NCI-H2029 (cell line): ENCODE data around the gene SPTBN5.

Experiments used
- DNase-seq: peaks from one replicate; lab custom pipeline; 2025; lab: John Stamatoyannopoulos, UW

SPTBN5 gene

DNA sequence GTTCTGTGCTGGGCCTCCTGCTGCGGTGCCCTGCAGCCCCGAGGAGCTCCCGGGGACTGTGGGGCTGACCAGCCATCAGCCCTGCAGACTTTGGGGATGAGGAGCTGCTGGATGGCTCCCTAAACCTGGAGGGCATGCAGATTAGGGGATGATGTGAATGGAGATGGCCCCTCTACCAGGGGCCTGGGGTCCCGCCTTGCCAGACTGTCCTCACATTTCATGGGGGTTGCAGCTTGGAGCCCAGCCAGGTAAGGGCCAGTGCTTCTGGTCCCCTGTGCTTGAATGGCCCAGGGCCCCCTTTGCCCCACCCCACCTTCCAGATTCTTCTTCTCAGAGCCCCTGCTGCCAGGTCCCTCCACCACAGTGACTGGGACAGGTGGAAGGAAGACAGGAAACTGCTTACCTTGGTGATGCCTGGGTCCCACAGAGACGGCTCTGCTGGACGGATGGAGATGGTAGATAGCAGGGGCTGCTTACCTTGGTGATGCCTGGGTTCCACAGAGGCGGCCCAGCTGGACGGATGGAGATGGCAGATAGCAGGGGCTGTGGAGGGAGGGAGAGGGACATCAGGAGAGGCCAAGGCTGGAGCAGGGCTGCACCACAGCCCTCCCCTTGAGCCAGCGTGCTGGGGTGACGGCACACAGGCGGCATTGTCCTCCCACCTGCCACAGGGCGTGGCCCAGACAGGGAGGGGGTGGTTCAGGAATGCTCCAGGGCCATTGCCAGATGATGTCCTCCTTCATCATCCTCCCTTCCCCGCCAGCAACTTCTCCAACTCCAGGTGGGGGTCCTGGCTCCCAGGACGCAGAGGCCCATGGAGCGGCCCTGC lies at the start of gene SPTBN5:
TSS of gene SPTBN5 (minus strand) at position 632 of the 829 bp plus-strand sequence. CDS start at position 76, 556 bp downstream.
- no peak for DNase-seq

DNA sequence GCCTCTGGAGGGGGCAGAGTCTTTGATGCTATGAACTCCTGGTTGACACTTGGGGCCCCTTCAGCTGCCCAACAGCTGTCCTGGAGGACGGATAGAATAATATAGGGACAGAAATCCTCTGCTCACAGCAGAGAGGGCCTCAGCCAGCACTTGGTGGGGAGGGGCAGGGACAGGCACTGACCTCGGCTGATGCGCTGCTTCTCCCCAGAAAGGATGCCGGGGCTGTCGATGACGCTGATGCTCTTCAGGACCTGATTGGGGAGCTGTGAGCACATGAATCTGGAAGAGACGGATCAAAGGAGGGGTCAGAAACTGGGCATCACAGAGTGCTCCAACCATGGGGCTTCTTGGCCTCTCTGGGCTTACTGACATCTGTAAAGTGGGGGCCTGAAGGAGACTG lies 49.0 kb upstream of the SPTBN5 start:
- DNase-seq, result no peak

DNA sequence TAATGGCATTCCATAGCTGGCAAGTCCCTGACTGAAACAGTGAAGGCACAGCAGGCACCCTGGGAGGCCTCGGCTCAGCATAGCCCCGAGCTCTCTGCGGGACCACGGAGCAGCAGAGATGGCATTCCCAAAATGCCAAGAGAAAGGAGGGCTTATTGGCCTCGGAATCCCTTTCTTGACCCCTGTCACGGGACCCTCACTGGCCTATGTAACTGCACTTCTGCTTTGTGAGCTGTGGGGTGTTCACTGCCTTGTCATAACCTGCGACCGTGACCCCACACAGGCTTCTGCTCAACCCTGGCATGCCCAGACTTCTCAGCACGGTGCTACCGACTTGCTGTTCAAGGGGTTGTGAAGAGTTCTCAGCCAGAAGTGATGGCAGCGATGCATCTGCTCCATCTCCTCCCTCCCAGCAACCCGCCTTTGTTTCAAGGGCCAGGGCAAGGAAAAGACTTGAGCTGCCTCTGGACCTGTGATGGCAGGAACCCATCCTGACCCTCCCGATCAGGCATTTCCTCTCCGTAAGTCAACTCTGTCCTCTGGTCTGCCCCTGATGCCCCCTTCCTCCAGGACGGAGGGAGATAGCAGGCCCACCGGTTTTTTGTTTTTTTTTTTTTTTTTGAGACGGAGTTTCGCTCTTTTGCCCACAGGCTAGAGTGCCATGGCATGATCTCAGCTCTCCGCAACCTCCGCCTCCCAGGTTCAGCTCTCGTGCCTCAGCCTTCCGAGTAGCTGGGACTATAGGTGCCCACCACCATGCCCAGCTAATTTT lies 48.0 kb upstream of the SPTBN5 start:
- no peak for DNase-seq

DNA sequence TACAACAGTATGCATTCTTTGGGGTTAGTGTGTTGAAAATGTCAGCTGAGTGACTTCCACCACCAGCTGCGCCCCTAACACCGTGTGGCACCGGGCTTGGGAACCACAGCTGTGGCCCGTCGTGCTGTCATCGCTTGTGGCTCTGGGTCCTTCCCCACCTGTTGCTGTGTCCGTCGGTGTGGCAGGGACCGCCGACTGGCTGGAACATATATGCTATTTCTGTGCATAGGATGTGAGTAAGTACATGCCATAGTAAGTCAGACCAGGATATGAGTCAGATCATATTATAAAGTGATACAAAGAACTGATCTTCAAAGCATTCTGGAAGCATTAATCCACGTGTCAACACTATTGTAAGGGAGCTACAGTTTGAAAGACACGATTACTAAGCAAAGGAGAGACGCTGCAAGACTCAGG lies 46.6 kb upstream of the SPTBN5 start:
- DNase-seq, result no peak

DNA sequence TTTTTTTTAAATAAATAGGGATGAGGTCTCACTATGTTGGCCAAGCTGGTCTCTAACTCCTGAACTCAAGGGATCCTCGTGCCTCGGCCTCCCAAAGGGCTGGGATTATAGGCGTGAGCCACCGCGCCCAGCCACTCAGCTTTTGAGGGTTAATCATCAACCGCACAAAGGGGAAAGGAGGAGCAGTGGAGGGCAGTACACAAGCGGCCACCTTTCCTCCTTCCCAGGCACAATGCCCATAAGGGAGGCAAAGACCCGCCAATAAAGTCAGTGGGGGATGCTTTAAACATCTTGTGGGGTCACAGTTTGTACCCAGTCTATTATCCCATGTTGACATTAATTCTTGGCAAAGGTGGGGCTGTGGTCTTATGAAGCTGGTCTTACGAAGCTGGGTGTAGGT lies 46.1 kb upstream of the SPTBN5 start:
- no peak for DNase-seq

DNA sequence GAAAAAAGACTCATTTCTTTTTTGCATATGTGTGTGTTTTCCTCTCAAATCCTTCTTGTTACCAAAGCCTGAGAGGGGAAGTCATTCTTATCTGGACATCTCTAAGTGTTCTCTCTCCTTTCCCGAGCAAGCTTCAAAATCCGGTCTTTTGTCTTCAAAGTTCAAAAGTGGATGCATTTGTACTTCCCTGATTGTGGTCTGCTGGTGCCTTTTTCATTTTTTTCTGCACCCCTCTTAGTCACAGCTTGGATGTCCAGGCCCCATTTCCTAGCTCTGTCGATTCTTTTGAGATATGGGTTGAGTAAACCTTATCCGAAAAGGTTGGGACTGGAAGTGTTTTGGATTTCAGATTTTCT lies 43.7 kb upstream of the SPTBN5 start:
- DNase-seq, result no peak

DNA sequence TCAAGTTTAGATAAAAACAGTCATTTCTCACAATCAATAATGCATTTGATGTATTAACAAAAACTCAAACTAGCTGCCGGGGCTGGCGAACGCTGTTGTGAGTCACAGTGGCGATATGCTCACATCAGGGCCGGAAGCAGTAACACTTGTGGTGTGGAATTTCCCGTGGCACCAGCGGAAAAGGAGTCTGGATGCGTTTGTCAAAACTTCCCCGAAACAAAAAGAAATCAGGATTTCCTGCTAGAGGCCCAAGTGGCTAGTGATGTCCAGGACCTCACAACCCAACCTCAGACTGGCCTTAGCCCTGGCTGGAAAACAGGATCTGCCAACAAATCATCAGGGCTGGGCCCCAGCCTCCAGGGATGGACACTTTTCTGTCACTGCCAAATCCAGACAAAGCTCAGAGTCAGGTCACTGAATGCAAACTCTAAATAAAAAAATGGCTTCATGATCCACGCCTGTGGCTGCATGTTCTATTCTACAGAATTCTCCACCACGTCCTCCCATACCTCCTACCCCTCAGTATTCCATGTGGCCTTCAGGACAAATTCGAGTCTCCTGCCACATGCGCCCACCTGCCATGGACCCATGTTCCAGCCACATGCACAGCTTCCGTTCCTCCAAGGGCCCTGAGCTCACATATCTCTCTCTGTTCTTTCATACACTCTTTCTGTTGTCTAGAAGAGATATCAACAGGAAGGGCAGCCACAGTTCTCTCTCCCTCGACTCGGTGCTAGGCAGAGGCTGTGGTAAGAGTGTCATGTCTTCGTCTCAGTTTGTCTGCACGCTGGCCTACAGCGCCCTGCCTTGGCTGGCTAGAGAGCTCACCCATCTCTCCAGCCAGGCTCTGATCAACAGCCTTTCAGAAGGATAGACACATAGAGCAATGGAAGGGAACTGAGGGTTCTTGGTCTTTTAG lies 43.1 kb upstream of the SPTBN5 start:
- DNase-seq, result no peak

DNA sequence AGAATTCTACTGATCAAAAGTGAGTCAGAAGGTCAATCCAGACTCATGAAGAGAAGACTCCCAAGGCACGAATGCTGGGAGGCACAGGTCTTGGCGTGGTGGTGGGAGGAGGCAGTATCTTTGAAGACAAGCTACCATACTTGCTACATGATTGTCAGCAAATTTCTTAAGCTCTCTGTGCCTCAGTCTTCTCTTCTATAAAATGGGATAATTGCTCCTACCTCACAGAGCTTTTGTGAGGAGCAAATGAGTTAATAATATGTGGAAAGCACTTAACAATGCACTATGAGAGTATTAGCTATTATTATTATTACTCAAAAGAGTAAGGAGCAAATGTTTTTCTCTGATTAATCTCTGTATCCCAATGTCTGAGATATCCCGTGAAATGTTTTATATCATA lies 42.3 kb upstream of the SPTBN5 start:
- no peak for DNase-seq

DNA sequence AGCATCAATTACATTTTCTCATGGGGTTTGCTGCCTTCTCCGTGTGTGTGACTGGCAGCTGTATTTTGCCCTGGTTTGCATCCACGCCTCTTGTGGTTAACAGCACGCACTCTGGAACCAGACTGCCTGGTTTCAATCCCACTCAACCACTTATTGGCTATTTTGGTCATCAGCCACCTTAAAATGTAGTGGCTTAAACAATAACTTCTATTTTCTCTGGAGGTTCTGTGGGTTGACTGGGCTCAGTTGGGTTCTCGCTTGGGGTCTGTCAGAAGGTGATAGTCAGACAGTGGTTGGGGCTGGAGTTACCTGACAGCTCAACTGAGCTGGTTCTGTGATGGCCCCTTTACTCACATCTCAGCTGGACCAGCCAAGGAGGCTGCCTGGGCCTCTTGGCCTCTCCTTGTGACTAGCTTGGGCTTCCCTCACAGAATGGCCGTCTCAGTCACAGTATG lies 41.7 kb upstream of the SPTBN5 start:
- no peak for DNase-seq

DNA sequence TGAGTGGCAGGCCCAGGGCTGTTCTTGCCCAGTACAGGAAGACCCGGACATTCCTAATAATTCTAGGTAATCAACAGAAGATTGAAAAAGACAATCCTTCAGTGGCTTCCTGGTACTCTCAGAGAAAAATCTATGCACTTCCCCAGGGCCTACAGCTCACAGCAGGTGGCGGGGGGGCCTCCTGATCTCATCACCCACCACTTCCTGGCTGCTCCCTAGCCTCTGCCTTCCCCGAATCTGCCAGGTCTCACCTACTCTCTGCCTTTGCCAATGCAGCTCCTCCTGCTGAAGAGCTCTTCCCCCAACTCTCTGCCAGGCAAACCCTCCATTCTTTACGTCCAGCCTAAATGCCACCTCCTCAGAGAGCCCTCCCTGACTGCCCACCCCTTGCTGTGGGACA lies 41.0 kb upstream of the SPTBN5 start:
- no peak for DNase-seq

DNA sequence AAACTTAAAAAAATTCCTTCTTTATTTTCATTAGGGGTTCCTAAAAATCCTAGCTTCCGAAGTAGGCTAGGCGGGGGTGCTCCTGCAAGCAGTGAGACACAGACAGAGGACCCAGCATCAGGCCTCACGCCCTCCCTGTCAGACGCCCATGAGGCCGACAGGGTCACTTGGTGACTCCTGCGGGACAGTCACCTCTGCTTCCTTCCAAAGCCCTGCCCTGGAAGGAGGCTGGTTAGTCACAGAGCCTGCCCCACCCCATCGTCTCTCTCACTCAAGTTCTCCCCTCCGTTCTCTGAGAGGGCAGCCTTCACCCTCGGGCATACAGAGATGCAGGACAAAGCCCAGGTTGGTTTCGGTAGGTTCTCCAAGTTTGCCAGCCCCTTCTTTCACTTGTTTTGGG lies 39.9 kb upstream of the SPTBN5 start:
- no peak for DNase-seq

DNA sequence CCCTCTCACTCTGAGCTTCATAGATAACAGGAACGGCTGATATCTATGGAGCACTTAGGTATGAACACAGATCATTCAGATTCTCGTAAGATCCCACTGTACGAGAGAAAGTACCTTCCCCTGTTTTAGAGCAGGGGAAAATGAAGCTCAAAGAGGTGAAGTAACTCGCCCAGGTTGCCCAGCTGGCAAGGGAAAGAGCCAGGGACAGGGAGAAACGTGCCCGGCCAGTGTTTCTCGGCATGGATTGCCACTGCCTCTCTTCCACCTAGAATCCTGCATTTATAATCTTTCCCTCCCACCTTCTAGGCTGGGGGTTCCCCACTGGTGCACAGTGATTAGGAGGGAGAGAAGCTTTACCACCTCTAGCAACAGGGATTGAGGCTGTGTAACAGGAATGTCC lies 39.5 kb upstream of the SPTBN5 start:
- DNase-seq, result no peak

DNA sequence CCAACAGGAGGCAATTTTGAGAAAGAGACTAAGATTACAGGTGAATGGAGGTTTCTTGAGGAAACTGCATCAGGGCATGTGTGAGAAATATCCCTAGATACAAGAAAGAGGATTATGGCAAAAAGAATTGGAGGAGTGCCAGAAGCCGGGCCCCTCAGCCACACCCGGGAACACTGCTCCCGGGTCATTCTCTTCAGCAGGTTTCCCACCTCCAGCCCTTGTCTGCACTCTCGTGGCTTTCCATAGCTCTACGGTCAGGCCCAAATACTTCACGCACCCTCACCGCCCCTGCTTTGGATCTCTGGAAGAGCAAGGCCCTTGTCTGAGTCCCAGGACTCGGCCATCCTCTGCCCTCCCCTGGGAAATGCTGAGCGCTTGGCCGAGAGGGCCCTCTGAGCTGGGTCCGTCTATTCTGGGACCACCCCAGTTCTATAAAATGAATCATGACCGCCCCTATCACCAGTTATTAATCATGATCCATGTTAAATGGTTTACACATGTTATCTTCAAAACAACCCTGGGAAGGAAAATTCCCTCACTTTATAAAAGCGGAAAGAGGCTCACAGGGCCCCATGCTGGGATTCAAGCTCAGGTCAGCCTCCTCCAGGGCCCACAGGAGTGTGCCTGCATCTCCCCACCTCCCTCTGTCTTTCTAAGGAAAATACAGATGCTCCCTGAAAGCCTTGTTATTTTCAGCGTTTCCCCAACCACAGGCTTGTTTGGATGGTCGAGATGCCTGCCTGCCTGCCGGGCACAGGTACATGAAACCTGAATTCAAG lies 38.8 kb upstream of the SPTBN5 start:
- no peak for DNase-seq

DNA sequence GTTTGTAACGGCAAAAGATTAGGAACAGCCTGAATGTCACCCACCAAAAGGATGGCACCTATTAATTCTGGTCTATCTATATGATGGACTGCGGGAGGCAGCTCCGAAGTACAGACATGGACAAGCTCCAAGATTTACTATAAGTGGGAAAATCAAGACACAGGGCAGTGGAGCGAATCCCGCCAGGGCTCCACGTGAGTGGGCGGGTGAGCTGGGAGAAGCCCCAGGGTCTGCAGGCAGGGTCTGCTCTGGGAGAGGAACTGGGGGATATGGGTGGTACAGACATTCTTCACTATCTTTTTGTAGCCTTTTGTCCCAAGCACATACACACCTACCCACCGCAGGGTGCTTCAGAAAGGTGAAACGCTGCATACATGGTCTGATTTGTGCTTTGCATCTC lies 38.2 kb upstream of the SPTBN5 start:
- no peak for DNase-seq

DNA sequence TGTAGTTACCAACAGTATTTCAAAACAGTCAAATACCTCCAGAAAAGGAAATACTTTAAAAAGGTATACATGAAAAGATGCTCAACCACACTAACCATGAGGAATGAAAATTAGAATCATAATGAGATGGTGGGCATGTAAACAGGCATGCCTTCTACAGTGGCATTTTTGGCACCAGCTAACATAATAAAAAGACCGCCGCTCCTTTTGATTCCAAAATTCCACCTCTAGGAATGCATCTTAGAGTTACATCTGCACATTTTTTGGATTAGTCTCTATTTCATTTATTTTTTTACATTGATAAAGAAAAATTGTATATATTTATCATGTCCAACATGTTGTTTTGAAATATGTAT lies 37.0 kb upstream of the SPTBN5 start:
- DNase-seq, result no peak

DNA sequence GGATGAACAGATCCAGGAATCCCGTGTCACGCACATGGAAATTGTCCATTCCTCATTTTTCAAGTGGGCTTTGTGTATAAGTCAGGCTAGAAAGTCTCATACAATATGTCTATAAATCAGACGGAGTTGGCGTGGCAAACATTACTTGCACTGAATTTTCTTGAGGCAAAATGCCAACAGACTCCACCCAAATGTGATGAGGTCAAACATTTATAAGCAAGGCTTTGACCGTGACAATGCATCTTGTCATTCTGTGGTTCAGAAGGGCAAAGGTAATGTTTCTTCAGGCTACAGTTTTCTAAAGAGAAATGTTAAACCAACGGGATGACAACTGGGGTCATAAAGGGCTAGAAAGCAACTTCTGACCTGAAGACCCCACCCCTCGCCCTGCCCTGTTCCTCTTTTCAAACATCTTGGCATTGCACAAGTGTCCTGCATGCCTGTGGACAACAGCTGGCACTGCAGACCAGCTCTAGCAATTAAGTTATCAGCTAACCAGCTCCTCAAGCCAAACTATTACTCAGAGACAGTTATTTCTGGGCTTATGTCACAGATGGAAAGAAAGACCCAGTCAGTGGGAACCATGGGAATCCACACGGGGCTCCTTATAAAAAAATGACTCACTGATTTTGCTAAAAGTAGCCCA lies 36.5 kb upstream of the SPTBN5 start:
- no peak for DNase-seq

DNA sequence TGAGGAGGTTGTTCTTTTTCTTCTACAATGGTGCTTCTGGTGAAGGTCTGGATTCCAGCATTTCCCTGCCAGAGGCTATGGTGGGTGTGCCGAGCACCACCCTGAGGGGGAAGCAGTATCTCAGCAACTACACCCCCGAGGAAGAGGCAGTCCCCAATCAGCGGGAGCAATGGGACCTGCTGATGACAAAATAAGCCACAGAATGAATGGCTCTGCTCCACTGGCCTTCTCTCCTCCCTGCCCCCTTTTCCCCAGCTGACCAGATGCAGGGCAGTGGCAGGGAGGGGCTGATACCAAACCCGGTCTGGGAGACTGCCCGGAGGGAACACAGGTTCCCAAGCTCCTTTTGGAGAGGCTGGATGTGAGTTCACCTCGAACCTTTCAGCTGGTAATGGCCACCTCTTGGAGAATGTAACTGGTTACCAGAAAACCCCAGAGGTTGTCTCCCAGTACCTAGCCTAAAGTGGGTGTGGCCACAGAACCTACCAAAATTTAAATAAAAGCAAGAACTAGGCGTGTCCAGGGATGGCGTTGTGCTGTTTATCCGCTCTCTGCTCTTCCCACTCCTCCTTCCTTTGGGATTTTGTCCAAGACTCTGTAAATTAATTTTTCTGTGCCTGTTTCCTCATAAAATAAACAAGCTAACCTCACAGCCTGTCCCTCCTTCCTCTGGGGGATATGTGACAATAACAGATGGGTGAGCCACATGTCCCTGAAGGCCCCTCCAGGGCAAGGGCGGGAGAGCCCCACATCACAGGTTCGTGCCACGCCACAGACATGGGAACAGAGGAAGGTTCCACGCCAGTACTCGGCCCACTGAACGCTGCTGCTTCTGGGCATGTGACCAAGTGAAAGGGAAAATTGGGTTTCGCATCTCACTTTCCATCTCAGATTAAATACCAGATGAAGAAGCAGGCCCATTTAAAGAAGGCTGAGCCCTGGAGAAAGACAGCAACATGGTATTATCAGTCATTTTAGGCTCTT lies 35.1 kb upstream of the SPTBN5 start:
- DNase-seq, result no peak

DNA sequence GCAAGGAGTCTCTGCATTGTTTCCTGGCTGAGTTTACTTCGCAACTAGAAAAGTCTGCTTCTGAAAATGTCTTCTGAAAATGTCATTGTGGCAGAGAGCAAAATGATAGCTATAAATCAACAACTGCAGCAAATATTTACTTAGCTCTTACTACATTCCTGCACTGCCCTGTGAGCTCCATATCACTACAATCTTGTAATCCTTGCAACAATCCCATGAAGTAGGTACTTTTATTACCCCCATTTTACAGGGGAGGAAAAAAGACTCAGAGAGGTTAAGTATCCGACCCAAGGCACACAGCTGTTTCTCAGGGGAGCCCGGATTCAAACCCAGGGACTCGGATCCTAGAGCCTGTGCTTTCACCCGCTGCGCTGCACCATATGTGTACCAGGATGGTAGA lies 34.2 kb upstream of the SPTBN5 start:
- no peak for DNase-seq

DNA sequence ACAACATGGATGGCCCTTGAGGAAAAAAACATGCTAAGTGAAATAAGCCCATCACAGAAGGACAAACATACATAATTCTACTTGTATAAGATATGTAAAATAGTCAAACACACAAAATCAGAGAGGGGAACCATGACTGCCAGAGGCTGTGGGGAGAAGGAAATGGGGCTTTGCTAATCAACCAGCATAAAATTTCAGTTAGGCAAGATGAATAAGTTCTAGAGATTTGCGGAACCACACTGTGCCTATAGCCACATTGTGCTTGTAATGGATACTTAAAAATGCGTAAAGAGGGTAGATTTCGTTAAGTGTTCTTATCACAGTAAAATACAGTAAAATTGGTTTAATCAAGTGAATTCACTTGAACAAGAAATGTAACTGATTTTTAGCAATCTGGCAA lies 33.7 kb upstream of the SPTBN5 start:
- no peak for DNase-seq
